HEK293 (cell line): ENCODE results near the gene QSER1.

Experiments
- CTCF ChIA-PET: fragments of 350-600 bp; formaldehyde crosslinking; extraction: SDS; loops from one replicate; lab custom pipeline; 2021; ENCODE audit warnings: antibody characterized with exemption; lab: Yijun Ruan, JAX
- POLR2A ChIA-PET: fragments of 300-600 bp; formaldehyde crosslinking; extraction: SDS; loops from one replicate; lab custom pipeline; 2020; ENCODE audit warnings: antibody characterized with exemption, inconsistent platforms; lab: Yijun Ruan, JAX
- H3K27ac ChIP-seq: fragments of 200-500 bp; sonication (Bioruptor generic); 2 replicates; pipeline ENCODE4 v1.5.1; 2014; ENCODE audit warnings: low read depth, low read length, control low read depth, inconsistent platforms; ENCODE audit errors: extremely low read depth
- H3K36me3 ChIP-seq, 2 experiments: fragments of 200-500 bp in 1 of 2; sonication (Bioruptor generic) in 1 of 2; 1 replicate in 1 of 2; 2 replicates in 1 of 2; pipeline ENCODE4 v1.5.1; 2014 to 2017; ENCODE audit warnings: inconsistent platforms in 2 of 2, low read length in 2 of 2; ENCODE audit not compliant: control insufficient read depth in 2 of 2, insufficient read depth in 1 of 2
- H3K4me1 ChIP-seq: fragments of 200-500 bp; sonication (Bioruptor generic); 2 replicates; pipeline ENCODE4 v1.5.1; 2014; ENCODE audit warnings: mild to moderate bottlenecking, low read length, inconsistent platforms; ENCODE audit not compliant: control insufficient read depth, insufficient read depth
- H3K4me3 ChIP-seq: 2 replicates; pipeline ENCODE4 v1.5.1; 2011; ENCODE audit warnings: low read depth, mild to moderate bottlenecking, control low read depth, low read length, moderate library complexity
- H3K9me3 ChIP-seq: fragments of 200-500 bp; sonication (Bioruptor generic); 2 replicates; pipeline ENCODE4 v1.5.1; 2014; ENCODE audit warnings: low read depth, low read length, inconsistent platforms; ENCODE audit not compliant: control insufficient read depth, insufficient read depth
- AEBP2 ChIP-seq: fragments of 450-650 bp; formaldehyde crosslinking; IDR thresholded peaks from 2 replicates; pipeline ENCODE4 v1.5.1; 2016; ENCODE audit warnings: missing biosample characterization, missing genetic modification characterization, borderline replicate concordance
- PRDM10 ChIP-seq: fragments of 450-650 bp; formaldehyde crosslinking; IDR thresholded peaks from 2 replicates; pipeline ENCODE4 v1.5.1; 2016; ENCODE audit warnings: missing biosample characterization, missing genetic modification characterization
- REST ChIP-seq: fragments of 450-650 bp; formaldehyde crosslinking; IDR thresholded peaks from 2 replicates; pipeline ENCODE4 v1.5.1; 2016; ENCODE audit warnings: missing biosample characterization, missing genetic modification characterization
- ZBTB20 ChIP-seq: fragments of 450-650 bp; formaldehyde crosslinking; IDR thresholded peaks from 2 replicates; pipeline ENCODE4 v1.5.1; 2016; ENCODE audit warnings: missing biosample characterization, missing genetic modification characterization
- ZFP37 ChIP-seq: fragments of 450-650 bp; formaldehyde crosslinking; IDR thresholded peaks from 2 replicates; pipeline ENCODE4 v1.5.1; 2016; ENCODE audit warnings: missing biosample characterization, missing genetic modification characterization
- ZNF10 ChIP-seq: fragments of 450-650 bp; formaldehyde crosslinking; IDR thresholded peaks from 2 replicates; pipeline ENCODE4 v1.5.1; 2017; ENCODE audit warnings: missing biosample characterization, missing genetic modification characterization
- ZNF19 ChIP-seq: fragments of 450-650 bp; formaldehyde crosslinking; IDR thresholded peaks from 2 replicates; pipeline ENCODE4; 2016; ENCODE audit warnings: missing biosample characterization, missing genetic modification characterization, low read depth
- ZNF280C ChIP-seq: fragments of 450-650 bp; formaldehyde crosslinking; IDR thresholded peaks from 2 replicates; pipeline ENCODE4 v1.5.1; 2016; ENCODE audit warnings: missing biosample characterization, missing genetic modification characterization
- ZNF280D ChIP-seq: fragments of 450-650 bp; formaldehyde crosslinking; IDR thresholded peaks from 2 replicates; pipeline ENCODE4 v1.5.1; 2016; ENCODE audit warnings: missing biosample characterization, missing genetic modification characterization
- ZNF394 ChIP-seq: fragments of 450-650 bp; formaldehyde crosslinking; IDR thresholded peaks from 2 replicates; pipeline ENCODE4 v1.5.1; 2016; ENCODE audit warnings: missing biosample characterization, missing genetic modification characterization, mild to moderate bottlenecking, moderate library complexity, borderline replicate concordance
- ZNF48 ChIP-seq: fragments of 450-650 bp; formaldehyde crosslinking; IDR thresholded peaks from 2 replicates; pipeline ENCODE4 v1.5.1; 2016; ENCODE audit warnings: missing biosample characterization, missing genetic modification characterization
- ZNF610 ChIP-seq: fragments of 450-650 bp; formaldehyde crosslinking; IDR thresholded peaks from 2 replicates; pipeline ENCODE4 v1.5.1; 2016; ENCODE audit warnings: missing biosample characterization, missing genetic modification characterization, borderline replicate concordance
- ZNF776 ChIP-seq: fragments of 450-650 bp; formaldehyde crosslinking; IDR thresholded peaks from 2 replicates; pipeline ENCODE4 v1.5.0; 2017; ENCODE audit warnings: missing biosample characterization, missing genetic modification characterization, borderline replicate concordance
- ZNF777 ChIP-seq: fragments of 450-650 bp; formaldehyde crosslinking; IDR thresholded peaks from 2 replicates; pipeline ENCODE4 v1.5.1; 2017; ENCODE audit warnings: missing biosample characterization, missing genetic modification characterization, borderline replicate concordance
- TF ChIP-seq, protein P1 (sequence below): fragments of 450-650 bp; formaldehyde crosslinking; IDR thresholded peaks from 2 replicates; pipeline ENCODE4 v1.5.1; 2016; ENCODE audit warnings: missing biosample characterization, missing genetic modification characterization
- TF ChIP-seq, protein P2 (sequence below): fragments of 450-650 bp; formaldehyde crosslinking; IDR thresholded peaks from 2 replicates; pipeline ENCODE4 v1.5.1; 2016; ENCODE audit warnings: missing biosample characterization, missing genetic modification characterization

The QSER1 gene

DNA sequence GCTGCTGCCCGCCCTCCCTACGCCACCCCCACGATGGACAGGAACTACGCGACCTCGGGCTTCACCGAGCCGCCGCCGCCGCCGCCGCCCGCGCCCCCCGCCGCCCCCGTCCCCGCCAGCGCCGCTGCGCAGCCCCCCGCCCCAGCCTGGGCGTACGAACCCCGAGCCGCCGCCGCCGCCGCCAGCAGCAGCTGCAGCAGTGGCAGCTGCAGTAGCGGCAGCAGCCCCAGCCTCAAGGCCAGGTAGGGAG, 407 bp downstream of the QSER1 start:
- no peaks in the 10 kb centered on the region for H3K9me3 ChIP-seq
- H3K4me1 ChIP-seq = 0 out of 2 replicates have a peak, but pooled peaks cover 2% of the 10 kb centered on the region
- H3K27ac ChIP-seq = peak overlapping the region; percentile 98
- POLR2A ChIA-PET = interaction anchor here (0.5 to 1.6 kb wide), 7 partner anchors 8 to 263 kb away, joined by 3 to 7 read pairs (median 3); partner anchors contain the start of gene DEPDC7
- TF ChIP-seq ZNF776 (tag by site-specific recombination) (no peak), ZFP37 (no peak), ZNF10 (tag by site-specific recombination) (no peak), ZBTB20 (tag by site-specific recombination) (no peak), AEBP2 (tag by site-specific recombination) (no peak), REST (tag by site-specific recombination) (no peak), ZNF610 (tag by site-specific recombination) (no peak), ZNF48 (no peak), ZNF280D (tag by site-specific recombination) (no peak), ZNF280C (tag by site-specific recombination) (no peak), PRDM10 (tag by site-specific recombination) (no peak), ZNF777 (tag by site-specific recombination) (no peak), ZNF19 (tag by site-specific recombination) (no peak), ZNF394 (no peak)
- TF ChIP-seq, protein P1, sequence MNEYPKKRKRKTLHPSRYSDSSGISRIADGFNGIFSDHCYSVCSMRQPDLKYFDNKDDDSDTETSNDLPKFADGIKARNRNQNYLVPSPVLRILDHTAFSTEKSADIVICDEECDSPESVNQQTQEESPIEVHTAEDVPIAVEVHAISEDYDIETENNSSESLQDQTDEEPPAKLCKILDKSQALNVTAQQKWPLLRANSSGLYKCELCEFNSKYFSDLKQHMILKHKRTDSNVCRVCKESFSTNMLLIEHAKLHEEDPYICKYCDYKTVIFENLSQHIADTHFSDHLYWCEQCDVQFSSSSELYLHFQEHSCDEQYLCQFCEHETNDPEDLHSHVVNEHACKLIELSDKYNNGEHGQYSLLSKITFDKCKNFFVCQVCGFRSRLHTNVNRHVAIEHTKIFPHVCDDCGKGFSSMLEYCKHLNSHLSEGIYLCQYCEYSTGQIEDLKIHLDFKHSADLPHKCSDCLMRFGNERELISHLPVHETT = no peak
- TF ChIP-seq, protein P2, sequence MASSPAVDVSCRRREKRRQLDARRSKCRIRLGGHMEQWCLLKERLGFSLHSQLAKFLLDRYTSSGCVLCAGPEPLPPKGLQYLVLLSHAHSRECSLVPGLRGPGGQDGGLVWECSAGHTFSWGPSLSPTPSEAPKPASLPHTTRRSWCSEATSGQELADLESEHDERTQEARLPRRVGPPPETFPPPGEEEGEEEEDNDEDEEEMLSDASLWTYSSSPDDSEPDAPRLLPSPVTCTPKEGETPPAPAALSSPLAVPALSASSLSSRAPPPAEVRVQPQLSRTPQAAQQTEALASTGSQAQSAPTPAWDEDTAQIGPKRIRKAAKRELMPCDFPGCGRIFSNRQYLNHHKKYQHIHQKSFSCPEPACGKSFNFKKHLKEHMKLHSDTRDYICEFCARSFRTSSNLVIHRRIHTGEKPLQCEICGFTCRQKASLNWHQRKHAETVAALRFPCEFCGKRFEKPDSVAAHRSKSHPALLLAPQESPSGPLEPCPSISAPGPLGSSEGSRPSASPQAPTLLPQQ = no peak
- TF ChIP-seq, all 188 proteins: peak for 0
- no peaks in the 10 kb centered on the region for H3K36me3 ChIP-seq
- H3K4me3 ChIP-seq = peak overlapping the region; percentile 88
- CTCF ChIA-PET = interaction anchor here (1.0 to 1.5 kb wide), 3 partner anchors 11 to 136 kb away, joined by 3 to 4 read pairs (median 4); no protein-coding TSS in a partner anchor
